GM04504 (cell line): ENCODE results near the gene IGSF11.
"Not testable (repeated sequence)": the region's sequence is repeated elsewhere in the genome, so short reads cannot be mapped to it uniquely, and the experiment has no call there.

Source experiments
- DNase-seq: peaks from one replicate; pipeline ENCODE4 v3.0.0-alpha.2; 2012; ENCODE audit warnings: low read depth

IGSF11 gene

GRCh38 chr3:118882353-118882947 lies 152.2 kb downstream of the IGSF11 start:
- peak; percentile 23 for DNase-seq

DNA sequence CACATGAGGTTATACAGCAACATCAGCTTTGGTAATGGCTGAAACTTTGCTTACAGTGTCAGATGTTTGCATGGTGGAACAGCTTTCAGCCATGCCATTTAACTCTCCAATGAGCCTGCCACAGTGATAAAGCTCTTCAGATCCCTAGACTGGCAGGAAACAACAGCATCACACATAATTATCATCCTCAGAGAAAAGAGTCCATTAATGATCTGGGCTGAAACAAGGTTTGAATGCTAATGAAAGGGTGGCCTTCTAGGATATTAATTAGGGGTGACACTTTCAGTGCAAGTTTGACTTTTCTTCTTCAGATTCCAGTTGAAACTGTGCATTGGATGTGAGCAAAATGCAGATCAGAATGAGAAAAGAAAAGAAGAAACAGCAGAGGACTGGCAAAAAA lies 166.6 kb downstream of the IGSF11 start:
- DNase-seq: no peak

DNA sequence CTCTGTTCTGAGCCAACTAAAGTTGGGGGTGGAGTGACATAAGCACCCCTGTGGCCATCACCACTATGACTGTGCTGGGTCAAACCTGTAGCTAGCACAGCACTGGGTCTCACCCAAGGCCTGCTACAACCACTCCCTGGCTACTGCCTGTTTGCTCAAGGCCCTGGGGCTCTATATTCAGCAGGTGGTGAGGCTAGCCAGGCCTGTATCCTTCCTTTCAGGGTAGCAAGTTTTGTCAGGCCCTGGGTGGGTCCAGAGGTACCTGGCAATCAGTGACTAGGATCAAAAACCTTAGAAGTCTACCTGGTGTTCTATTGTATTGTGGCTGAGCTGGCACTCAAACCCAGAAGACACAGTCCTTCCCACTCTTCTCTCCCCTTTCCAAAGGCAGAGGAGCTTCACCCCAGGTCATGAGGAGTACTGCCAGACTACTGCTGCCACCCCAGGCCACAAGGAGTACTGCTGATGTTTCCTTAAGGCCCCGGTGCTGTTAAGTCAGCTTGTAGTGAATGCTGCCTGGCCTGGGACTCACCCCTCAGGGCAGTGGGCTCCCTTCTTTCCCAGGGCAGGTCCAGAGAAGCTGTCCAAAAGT lies 170.8 kb downstream of the IGSF11 start:
- DNase-seq: no peak

DNA sequence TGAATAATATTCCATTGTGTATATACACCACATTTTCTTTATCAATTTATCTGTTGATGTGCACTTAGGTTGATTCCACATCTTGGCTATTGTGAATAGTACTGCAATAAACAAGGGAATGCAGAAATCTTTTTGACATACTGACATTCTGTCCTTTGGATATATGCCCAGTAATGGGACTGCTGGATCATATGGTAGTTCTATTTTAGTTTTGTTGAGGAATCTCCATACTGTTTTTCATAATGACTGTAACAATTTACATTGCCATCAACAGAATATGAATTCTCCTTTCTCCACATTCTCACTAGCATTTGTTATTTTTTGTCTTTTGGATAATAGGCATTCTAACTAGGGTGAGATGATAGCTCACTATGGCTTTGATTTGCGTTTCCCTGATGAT lies 174.7 kb downstream of the IGSF11 start:
- DNase-seq: no peak

DNA sequence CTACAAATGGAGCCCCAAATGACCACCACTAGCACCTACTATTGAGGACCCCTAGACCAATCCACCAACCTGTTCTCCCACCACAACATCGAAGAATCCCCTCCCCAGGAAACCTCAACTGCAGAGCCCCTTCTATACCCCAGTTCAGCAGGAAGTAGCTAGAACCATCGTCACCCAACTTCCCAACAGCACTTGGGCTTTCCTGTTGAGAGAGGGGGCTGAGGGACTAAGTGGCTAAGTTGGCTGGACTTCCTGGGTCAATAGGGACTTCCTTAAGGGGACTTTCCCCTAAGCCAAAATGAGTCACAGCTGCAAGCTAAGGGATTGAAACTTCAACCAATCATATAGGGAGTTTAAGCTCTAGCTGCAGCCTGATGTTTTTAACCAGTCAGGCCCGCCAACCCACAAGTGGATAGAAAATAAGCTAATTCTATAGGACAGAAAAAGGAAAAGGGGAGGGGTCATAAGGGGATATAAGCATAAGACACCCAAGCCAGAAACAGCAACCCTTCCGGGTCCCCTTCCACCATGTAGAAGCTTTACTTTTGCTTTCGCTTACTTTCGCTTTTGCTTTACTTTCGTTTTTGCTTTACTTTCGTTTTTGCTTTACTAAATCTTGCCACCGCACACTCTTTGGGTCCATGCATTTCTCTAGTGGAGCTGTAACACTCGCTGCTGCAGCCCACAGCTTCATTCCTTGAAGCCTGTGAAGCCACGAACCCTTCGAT lies 183.0 kb downstream of the IGSF11 start:
- DNase-seq: not testable (repeated sequence)

- DNase-seq: no peak
Observed at GRCh38 chr3:118850687-118851086, 184.0 kb downstream of the IGSF11 start.
